ENCODE measurements around the gene NT5C1A. TPM values are rescaled to one million over a fixed set of nuclear protein-coding genes. Genes with fewer than 3 reads are reported as not detected.

Gene NT5C1A
- total and polyA plus RNA-seq, 8 donors, result 0.07 to 4.5 (median 1.2) TPM

DNA sequence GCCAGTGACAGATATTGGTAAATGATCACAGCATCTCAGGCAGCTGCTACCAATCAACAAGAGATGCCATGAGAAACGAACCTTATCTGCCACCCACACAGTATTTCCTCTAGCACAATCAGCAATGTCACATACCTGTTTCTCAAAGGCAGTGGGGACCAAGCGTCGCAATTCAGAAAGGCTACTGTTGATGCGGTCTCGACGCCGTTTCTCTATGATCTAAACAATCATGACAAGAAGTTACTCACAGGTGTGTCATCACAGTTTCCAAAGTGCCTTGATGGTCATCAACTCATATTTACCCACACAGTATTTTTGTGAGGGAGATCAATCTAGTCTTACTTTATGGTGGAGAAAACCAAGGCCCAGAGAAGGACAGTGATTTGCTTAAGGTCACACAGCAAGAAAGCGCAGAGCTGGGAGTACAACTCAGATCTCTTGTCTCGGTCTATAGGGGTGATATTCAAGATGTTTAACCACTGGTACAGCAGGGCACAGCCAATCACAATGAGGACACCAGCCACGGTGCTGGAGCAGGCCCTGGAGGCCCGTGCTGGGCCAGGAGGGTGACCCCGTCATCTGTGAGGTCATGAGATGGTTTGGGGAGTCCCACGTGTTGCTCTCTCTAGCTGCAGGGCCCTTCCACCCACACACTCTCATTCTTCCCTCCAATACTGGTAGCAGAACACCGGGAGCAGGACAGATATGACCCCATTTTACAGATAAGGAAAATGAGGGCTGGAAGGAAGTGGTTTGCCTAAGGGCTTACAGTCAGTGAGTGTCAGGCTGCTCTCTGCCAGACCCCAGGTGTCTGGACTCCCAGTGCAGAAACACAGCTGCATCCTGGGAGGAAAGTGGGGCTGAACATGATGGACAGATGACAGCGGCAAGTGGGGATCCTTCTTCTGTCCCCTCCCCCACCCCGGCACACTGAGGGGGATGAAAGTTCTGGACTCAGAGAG lies 40.3 kb downstream of the NT5C1A start:
- 68 to 73% methylated on average over 16 of the region's 16 CpGs for WGBS, 2 donors
- Histone ChIP-seq H3K9me3 (no peaks in the 10 kb centered on the region), H3K36me3 (peaks cover 0 to 50% (median 24%) of the 10 kb centered on the region in 3 donors), H3K4me3 (peak overlapping the region in 1 of 4 donors; percentile 38), H3K4me1 (peaks cover 0 to 21% (median 14%) of the 10 kb centered on the region in 3 donors), H3K27me3 (no peaks in the 10 kb centered on the region), H3K27ac (no peak overlapping the region)
- intact Hi-C loops (cut with DNase I), result no loop called here
- TF ChIP-seq, protein P1, sequence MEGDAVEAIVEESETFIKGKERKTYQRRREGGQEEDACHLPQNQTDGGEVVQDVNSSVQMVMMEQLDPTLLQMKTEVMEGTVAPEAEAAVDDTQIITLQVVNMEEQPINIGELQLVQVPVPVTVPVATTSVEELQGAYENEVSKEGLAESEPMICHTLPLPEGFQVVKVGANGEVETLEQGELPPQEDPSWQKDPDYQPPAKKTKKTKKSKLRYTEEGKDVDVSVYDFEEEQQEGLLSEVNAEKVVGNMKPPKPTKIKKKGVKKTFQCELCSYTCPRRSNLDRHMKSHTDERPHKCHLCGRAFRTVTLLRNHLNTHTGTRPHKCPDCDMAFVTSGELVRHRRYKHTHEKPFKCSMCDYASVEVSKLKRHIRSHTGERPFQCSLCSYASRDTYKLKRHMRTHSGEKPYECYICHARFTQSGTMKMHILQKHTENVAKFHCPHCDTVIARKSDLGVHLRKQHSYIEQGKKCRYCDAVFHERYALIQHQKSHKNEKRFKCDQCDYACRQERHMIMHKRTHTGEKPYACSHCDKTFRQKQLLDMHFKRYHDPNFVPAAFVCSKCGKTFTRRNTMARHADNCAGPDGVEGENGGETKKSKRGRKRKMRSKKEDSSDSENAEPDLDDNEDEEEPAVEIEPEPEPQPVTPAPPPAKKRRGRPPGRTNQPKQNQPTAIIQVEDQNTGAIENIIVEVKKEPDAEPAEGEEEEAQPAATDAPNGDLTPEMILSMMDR (IDR thresholded peaks at IDR 0.05), result no peak
- ATAC-seq (no peak), DNase-seq (no peak), FAIRE-seq (no peak)

DNA sequence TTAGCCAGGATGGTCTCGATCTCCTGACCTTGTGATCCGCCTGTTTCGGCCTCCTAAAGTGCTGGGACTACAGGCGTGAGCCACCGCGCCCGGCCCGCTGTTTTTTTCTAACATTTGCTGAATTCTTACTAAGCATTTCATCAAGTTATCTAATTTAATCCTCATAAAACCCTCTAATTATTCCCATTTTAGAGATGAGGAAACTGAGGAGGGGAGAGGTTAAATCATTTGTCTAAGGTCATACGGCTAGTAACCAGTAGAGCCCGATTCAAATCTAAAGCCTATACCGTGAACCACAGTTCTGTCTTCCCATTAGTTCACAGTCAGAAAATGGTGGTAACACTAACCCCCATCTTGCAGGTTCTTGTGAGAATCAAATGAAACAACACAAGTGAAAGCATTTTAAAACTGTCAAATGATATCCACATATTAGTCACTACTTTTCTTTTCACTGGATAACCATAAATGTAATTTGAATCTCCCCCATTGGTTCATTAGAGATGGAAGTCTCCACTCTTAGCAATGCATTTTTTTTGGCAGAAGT lies 43.0 kb downstream of the NT5C1A start:
- no peak for DNase-seq
- Histone ChIP-seq H3K4me1 (peaks cover 0 to 14% (median 9%) of the 10 kb centered on the region in 3 donors), H3K9me3 (no peaks in the 10 kb centered on the region), H3K36me3 (peaks cover 0 to 60% (median 27%) of the 10 kb centered on the region in 3 donors), H3K27me3 (no peaks in the 10 kb centered on the region), H3K4me3 (no peak overlapping the region), H3K27ac (no peak overlapping the region)
- ATAC-seq, result no peak
- intact Hi-C loops (cut with DNase I), result no loop called here
- 94 to 96% methylated on average over 9 to 11 of the region's 11 CpGs for WGBS, 2 donors
- no peak for FAIRE-seq
- TF ChIP-seq, protein P1 (IDR thresholded peaks at IDR 0.05), result no peak

DNA sequence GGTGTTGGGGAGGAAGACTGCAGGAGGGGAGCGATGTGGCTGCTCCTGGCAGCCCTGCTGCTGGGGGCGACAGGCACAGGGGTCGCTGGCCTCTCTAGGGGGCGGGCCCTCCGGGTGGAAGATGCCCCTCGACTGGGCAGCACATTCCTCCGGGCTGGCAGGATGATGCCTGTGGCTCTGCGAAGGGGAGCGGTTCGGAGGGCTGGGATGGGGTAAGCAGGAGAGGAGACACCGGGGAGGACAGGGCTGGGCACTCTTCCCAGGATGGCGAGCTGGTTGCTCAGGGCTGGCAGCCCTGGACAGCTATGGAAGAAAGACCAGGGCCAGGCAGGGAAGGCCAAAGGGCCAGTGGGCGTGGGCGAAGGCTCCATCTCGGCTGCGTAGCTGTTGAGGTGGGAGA lies 45.3 kb downstream of the NT5C1A start:
- Histone ChIP-seq H3K27me3 (no peaks in the 10 kb centered on the region), H3K9me3 (no peaks in the 10 kb centered on the region), H3K27ac (no peak overlapping the region), H3K4me3 (no peak overlapping the region), H3K4me1 (no peaks in the 10 kb centered on the region), H3K36me3 (peaks cover 0 to 60% (median 27%) of the 10 kb centered on the region in 3 donors)
- intact Hi-C loops (cut with DNase I), result no loop called here
- FAIRE-seq, result no peak
- no peak for ATAC-seq
- DNase-seq, result no peak
- 86 to 88% methylated on average over 16 of the region's 16 CpGs for WGBS, 2 donors
- TF ChIP-seq, protein P1 (IDR thresholded peaks at IDR 0.05), result no peak

DNA sequence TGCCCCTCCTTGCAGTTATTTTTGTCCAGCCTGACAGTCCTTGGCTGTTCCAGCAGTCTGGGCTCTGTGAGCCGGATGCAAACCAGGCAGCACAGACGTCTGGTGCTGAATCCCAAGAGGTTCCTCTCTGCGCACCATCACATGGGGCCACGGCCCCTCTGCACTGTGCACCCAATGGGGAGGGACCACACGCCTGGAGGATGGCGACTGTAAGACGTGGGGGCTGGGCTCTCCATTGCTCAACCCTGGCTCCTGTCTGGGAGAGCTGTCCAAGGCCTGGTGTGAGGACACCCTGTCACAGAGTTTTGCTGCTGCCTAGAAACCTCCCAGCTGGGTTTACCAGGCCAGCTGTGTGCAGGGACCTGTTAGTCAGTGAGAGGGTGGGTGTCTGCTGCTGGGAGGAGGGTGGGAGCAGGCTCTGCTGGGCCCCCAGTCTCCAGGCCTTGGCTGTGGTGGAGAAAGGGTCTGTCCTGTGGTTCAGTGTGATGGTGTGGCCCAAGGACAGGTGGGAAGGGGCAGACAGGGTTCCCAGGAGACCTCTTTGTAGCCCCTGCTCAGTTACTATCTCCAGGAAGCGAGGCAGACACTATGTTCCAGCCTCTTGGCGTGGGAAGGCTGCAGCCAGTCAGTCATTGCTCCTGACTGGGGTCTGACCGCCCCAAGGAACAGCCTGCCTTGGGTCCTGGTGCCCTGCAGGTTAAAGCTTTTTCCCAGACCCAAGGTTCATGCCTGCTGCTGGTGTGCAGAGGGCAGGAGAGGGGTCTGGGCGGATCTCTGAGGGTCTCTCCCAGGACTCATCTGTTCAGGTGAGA lies 46.2 kb downstream of the NT5C1A start:
- FAIRE-seq (no peak), ATAC-seq (peak in 3 of 4 donors; percentile 53 to 62 (median 55)), DNase-seq (peak in 1 of 6 donors; percentile 71)
- peaks cover 0 to 50% (median 19%) of the 10 kb centered on the region in 3 donors for H3K36me3 ChIP-seq
- no peak overlapping the region for H3K27ac ChIP-seq
- H3K27me3 ChIP-seq, result no peaks in the 10 kb centered on the region
- TF ChIP-seq, protein P1 (IDR thresholded peaks at IDR 0.05), result no peak
- no peaks in the 10 kb centered on the region for H3K4me1 ChIP-seq
- no peak overlapping the region for H3K4me3 ChIP-seq
- intact Hi-C loops (cut with DNase I), result no loop called here
- no peaks in the 10 kb centered on the region for H3K9me3 ChIP-seq
- 82 to 88% methylated on average over 11 of the region's 11 CpGs for WGBS, 2 donors
